Measurements from ENCODE around the gene COL19A1. TPM values are rescaled to one million over a fixed set of nuclear protein-coding genes. Genes with fewer than 3 reads are reported as not detected.

Gene COL19A1
- total RNA-seq, 2 experiments from 2014 or later = 0.03 TPM; not detected in 1

DNA sequence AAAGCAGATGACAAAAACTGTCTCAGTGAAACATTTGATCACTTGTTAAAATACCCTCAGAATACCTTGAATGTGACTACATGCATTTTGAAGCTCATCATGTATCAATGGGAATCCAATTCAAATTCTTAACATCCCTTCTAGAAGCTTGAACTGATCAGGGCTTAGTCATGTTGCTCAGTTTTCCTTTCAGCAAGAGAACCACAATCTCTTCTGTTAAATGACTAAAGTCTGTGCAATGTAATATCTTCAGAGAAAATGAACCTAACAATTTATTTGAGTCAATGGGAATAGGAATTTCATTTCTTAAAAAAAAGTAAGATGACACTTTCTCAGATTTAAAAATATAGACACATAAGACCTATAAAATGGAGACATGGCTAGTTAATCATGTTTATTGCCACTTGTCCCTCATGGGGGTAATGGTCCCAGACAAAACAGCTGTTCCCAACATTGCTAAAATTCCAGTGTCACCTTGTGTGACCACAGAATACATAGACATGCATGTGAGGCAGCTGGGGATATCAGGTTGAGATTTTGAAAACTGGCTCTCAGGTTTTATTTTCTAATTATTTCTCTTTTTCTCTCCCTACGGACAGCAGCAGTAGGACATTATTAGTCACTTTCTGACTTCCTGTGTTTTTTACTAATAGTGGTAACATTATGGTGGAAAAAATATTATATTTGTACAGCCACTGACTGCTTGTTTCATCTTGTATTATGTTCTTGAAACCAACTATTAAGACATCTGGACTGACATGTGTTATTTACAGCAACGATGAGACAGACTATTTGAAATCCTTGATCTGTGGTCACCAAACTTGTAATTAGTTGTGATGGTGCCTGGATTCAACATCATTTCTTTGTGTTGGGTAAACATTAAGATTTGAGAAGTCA lies 244.0 kb downstream of the COL19A1 start:
- no peaks in the 10 kb centered on the region for H3K9me2 ChIP-seq (ENCODE audit: insufficient read depth, low read length)
- BruUV-seq (replicated peaks) = no TSS peak
- intact Hi-C loops (cut with micrococcal nuclease; ENCODE audit: unreplicated experiment) = no loop called here
- DNase-seq (ENCODE audit: low spot score) = no peak
- ChIA-PET POLR2A (interaction anchor here (0.6 kb wide), 1 partner anchor 1442 kb away, joined by 3 read pairs; no protein-coding TSS in a partner anchor), CTCF (ENCODE audit: unreplicated experiment) (no interaction called here)
- TF ChIP-seq, protein P1, sequence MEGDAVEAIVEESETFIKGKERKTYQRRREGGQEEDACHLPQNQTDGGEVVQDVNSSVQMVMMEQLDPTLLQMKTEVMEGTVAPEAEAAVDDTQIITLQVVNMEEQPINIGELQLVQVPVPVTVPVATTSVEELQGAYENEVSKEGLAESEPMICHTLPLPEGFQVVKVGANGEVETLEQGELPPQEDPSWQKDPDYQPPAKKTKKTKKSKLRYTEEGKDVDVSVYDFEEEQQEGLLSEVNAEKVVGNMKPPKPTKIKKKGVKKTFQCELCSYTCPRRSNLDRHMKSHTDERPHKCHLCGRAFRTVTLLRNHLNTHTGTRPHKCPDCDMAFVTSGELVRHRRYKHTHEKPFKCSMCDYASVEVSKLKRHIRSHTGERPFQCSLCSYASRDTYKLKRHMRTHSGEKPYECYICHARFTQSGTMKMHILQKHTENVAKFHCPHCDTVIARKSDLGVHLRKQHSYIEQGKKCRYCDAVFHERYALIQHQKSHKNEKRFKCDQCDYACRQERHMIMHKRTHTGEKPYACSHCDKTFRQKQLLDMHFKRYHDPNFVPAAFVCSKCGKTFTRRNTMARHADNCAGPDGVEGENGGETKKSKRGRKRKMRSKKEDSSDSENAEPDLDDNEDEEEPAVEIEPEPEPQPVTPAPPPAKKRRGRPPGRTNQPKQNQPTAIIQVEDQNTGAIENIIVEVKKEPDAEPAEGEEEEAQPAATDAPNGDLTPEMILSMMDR (conservative IDR thresholded peaks at IDR 0.05; ENCODE audit: low read length) = no peak
- no peak for TF ChIP-seq EZH2phosphoT487 (IDR thresholded peaks at IDR 0.05; ENCODE audit: borderline replicate concordance, low read depth, low read length)
- no peak overlapping the region for H3K4me3 ChIP-seq (ENCODE audit: low read depth, low read length, poor library complexity, severe bottlenecking)
- no peak overlapping the region for H3K4me2 ChIP-seq (ENCODE audit: low read length)
- no peaks in the 10 kb centered on the region for H3K9me3 ChIP-seq (ENCODE audit: low read length)
- no peaks in the 10 kb centered on the region for H3K36me3 ChIP-seq (ENCODE audit: insufficient read depth, low read length)
- no peaks in the 10 kb centered on the region for H4K20me1 ChIP-seq (ENCODE audit: insufficient read depth, low read length)
- H3K27ac ChIP-seq (ENCODE audit: low read depth, low read length, poor library complexity, severe bottlenecking) = no peak overlapping the region
- H2AFZ ChIP-seq (ENCODE audit: low read length) = no peak overlapping the region
- H3K4me1 ChIP-seq (ENCODE audit: insufficient read depth, low read length, poor library complexity, severe bottlenecking) = no peaks in the 10 kb centered on the region
- no peaks in the 10 kb centered on the region for H3K79me2 ChIP-seq (ENCODE audit: insufficient read depth, low read depth, low read length)

DNA sequence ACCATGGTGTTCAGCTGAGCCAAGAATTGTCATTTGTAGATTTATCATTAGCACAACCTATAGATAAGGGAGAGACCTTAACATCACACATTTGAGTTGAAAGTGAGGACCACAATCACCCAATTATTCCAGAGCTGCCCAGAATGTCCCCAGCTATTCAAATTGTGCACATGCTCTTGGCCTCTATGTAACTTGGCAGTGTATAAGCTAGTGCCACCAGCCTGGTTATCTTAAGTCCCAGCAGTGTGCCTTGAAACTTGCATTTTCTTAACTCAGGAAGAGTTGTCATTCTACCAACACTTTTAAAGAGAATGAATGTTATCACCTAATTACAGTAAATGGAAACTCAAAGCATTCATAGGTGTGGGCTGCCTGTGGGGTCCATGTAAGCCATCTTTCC lies 245.4 kb downstream of the COL19A1 start:
- no peaks in the 10 kb centered on the region for H3K4me1 ChIP-seq (ENCODE audit: insufficient read depth, low read length, poor library complexity, severe bottlenecking)
- H3K79me2 ChIP-seq (ENCODE audit: insufficient read depth, low read depth, low read length) = no peaks in the 10 kb centered on the region
- no peak overlapping the region for H3K4me2 ChIP-seq (ENCODE audit: low read length)
- ChIA-PET CTCF (ENCODE audit: unreplicated experiment) (no interaction called here), POLR2A (no interaction called here)
- TF ChIP-seq, protein P1 (conservative IDR thresholded peaks at IDR 0.05; ENCODE audit: low read length) = no peak
- TF ChIP-seq EZH2phosphoT487 (IDR thresholded peaks at IDR 0.05; ENCODE audit: borderline replicate concordance, low read depth, low read length) = no peak
- H4K20me1 ChIP-seq (ENCODE audit: insufficient read depth, low read length) = no peaks in the 10 kb centered on the region
- no peak for DNase-seq (ENCODE audit: low spot score)
- no peak overlapping the region for H3K4me3 ChIP-seq (ENCODE audit: low read depth, low read length, poor library complexity, severe bottlenecking)
- H3K9me2 ChIP-seq (ENCODE audit: insufficient read depth, low read length) = no peaks in the 10 kb centered on the region
- no peaks in the 10 kb centered on the region for H3K36me3 ChIP-seq (ENCODE audit: insufficient read depth, low read length)
- intact Hi-C loops (cut with micrococcal nuclease; ENCODE audit: unreplicated experiment) = no loop called here
- H2AFZ ChIP-seq (ENCODE audit: low read length) = no peak overlapping the region
- BruUV-seq (replicated peaks) = no TSS peak
- no peak overlapping the region for H3K27ac ChIP-seq (ENCODE audit: low read depth, low read length, poor library complexity, severe bottlenecking)
- no peaks in the 10 kb centered on the region for H3K9me3 ChIP-seq (ENCODE audit: low read length)

DNA sequence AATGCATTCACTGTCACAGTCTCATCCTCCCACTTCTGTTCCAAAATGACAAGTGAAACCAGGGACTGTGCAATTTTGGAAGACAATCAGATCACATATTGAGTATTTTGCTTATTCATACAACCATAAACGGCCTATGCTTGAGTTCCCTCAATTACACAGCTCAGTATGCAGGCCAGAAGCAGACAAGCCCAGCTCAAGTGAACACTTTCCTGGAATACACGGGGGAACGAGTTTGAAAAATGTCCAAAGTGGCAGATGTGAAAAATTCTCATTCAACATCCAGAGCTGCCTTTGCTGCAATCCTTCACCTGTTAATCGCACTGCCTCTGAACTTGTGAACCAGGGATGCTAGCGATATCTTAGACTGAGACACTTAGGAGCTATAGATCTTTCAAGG lies 246.4 kb downstream of the COL19A1 start:
- no peaks in the 10 kb centered on the region for H3K4me1 ChIP-seq (ENCODE audit: insufficient read depth, low read length, poor library complexity, severe bottlenecking)
- H2AFZ ChIP-seq (ENCODE audit: low read length) = no peak overlapping the region
- no peaks in the 10 kb centered on the region for H3K36me3 ChIP-seq (ENCODE audit: insufficient read depth, low read length)
- H3K9me3 ChIP-seq (ENCODE audit: low read length) = no peaks in the 10 kb centered on the region
- H3K9me2 ChIP-seq (ENCODE audit: insufficient read depth, low read length) = no peaks in the 10 kb centered on the region
- no peak for TF ChIP-seq EZH2phosphoT487 (IDR thresholded peaks at IDR 0.05; ENCODE audit: borderline replicate concordance, low read depth, low read length)
- TF ChIP-seq, protein P1 (conservative IDR thresholded peaks at IDR 0.05; ENCODE audit: low read length) = no peak
- H3K79me2 ChIP-seq (ENCODE audit: insufficient read depth, low read depth, low read length) = no peaks in the 10 kb centered on the region
- no TSS peak for BruUV-seq (replicated peaks)
- ChIA-PET CTCF (ENCODE audit: unreplicated experiment) (no interaction called here), POLR2A (interaction anchor here (0.5 kb wide), 1 partner anchor 802 kb away, joined by 4 read pairs; no protein-coding TSS in a partner anchor)
- DNase-seq (ENCODE audit: low spot score) = no peak
- H3K27ac ChIP-seq (ENCODE audit: low read depth, low read length, poor library complexity, severe bottlenecking) = no peak overlapping the region
- intact Hi-C loops (cut with micrococcal nuclease; ENCODE audit: unreplicated experiment) = no loop called here
- H3K4me2 ChIP-seq (ENCODE audit: low read length) = no peak overlapping the region
- H3K4me3 ChIP-seq (ENCODE audit: low read depth, low read length, poor library complexity, severe bottlenecking) = no peak overlapping the region
- no peaks in the 10 kb centered on the region for H4K20me1 ChIP-seq (ENCODE audit: insufficient read depth, low read length)
